ENCODE data around the gene DMRT1.

- TF ChIP-seq CTCF (IDR thresholded peaks at IDR 0.05) (no peak), POLR2A (IDR thresholded peaks at IDR 0.05) (no peak)
Measured at GRCh38 chr9:903886-904285, 62.4 kb downstream of the DMRT1 start.
